HG02981 (cell line): ENCODE data around the gene PILRA.
"Not testable (repeated sequence)": the region's sequence is repeated elsewhere in the genome, so short reads cannot be mapped to it uniquely, and the experiment has no call there.

ENCODE experiments used
- ATAC-seq: cut with Tn5 transposase; IDR thresholded peaks from one replicate; pipeline ENCODE4 v1.9.1; 2021; ENCODE audit warnings: mild to moderate bottlenecking, moderate library complexity; ENCODE audit not compliant: unreplicated experiment

PILRA gene

GRCh38 chr7:100376066-100376465 is 2.8 kb downstream of the PILRA start:
- ATAC-seq: no peak

- ATAC-seq: no peak
Observed at GRCh38 chr7:100378114-100378755, 4.9 kb downstream of the PILRA start.

- no peak for ATAC-seq
Observed at GRCh38 chr7:100380196-100380595, 6.9 kb downstream of the PILRA start.

- ATAC-seq: not testable (repeated sequence)
Observed at GRCh38 chr7:100381531-100382233, 8.4 kb downstream of the PILRA start.

- ATAC-seq: not testable (repeated sequence)
Observed at GRCh38 chr7:100382234-100382853, 9.1 kb downstream of the PILRA start.

GRCh38 chr7:100384628-100385294 is 11.5 kb downstream of the PILRA start:
- ATAC-seq: no peak

GRCh38 chr7:100386940-100387339 is 13.7 kb downstream of the PILRA start:
- ATAC-seq: no peak

GRCh38 chr7:100387695-100388094 is 14.4 kb downstream of the PILRA start:
- ATAC-seq: no peak

- ATAC-seq: no peak
Observed at GRCh38 chr7:100389437-100390088, 16.3 kb downstream of the PILRA start.

GRCh38 chr7:100390286-100391009 is 17.2 kb downstream of the PILRA start:
- ATAC-seq: no peak

- no peak for ATAC-seq
Observed at GRCh38 chr7:100393233-100393905, 20.1 kb downstream of the PILRA start.

GRCh38 chr7:100394077-100394476 is 20.8 kb downstream of the PILRA start:
- ATAC-seq: no peak

GRCh38 chr7:100396421-100396982 is 23.2 kb downstream of the PILRA start:
- ATAC-seq: peak; percentile 83

- ATAC-seq: no peak
Observed at GRCh38 chr7:100397315-100398081, 24.2 kb downstream of the PILRA start.

GRCh38 chr7:100398239-100398638 is 25.0 kb downstream of the PILRA start:
- ATAC-seq: no peak

- ATAC-seq: no peak
Observed at GRCh38 chr7:100400041-100400440, 26.8 kb downstream of the PILRA start.

- no peak for ATAC-seq
Observed at GRCh38 chr7:100400656-100401055, 27.4 kb downstream of the PILRA start.

- ATAC-seq: no peak
Observed at GRCh38 chr7:100401811-100402210, 28.5 kb downstream of the PILRA start.

- no peak for ATAC-seq
Observed at GRCh38 chr7:100402241-100402640, 29.0 kb downstream of the PILRA start.
